Gastrocnemius medialis (tissue), 4 donors: ENCODE data around the gene SRRM5. TPM values are rescaled to one million over a fixed set of nuclear protein-coding genes. Genes with fewer than 3 reads are reported as not detected.
A peak's percentile ranks its signal among the peaks of the same experiment; 100 is the strongest.

Experiments
- ATAC-seq, 2 donors: fragments of 150-250 bp; one replicate each; pipeline ENCODE4 v1.9.1; 2016
- DNase-seq, 2 donors: peaks; one replicate each; pipeline ENCODE4 v3.0.0-alpha.2; 2019
- H3K27ac ChIP-seq, 4 donors: fragments of 200-600 bp; sonication (generic); 1 replicate in 1 of 4; 2 replicates in 3 of 4; pipeline ENCODE4 v1.5.1; 2016 to 2018; ENCODE audit warnings: mild to moderate bottlenecking in 2 of 4, moderate library complexity in 1 of 4
- H3K27me3 ChIP-seq, 3 donors: fragments of 200-600 bp; sonication (generic) in 2 of 3; 1 replicate in 1 of 3; 2 replicates in 2 of 3; pipeline versions ENCODE4 v1.5.1 to v1.6.0; 2016 to 2019; ENCODE audit warnings: mild to moderate bottlenecking in 1 of 3, moderate library complexity in 1 of 3
- H3K36me3 ChIP-seq, 2 donors: fragments of 200-600 bp; sonication (generic) in 1 of 2; one replicate each; pipeline ENCODE4 v1.5.1; 2017 to 2018
- H3K4me1 ChIP-seq, 2 donors: fragments of 200-600 bp; sonication (generic) in 1 of 2; one replicate each; pipeline ENCODE4 v1.5.1; 2016 to 2017; ENCODE audit warnings: mild to moderate bottlenecking in 2 of 2
- H3K4me3 ChIP-seq, 4 donors: fragments of 200-600 bp; sonication (generic) in 3 of 4; 1 replicate in 1 of 4; 2 replicates in 3 of 4; pipeline ENCODE4 v1.5.1; 2016 to 2019; ENCODE audit warnings: mild to moderate bottlenecking in 2 of 4
- H3K9me3 ChIP-seq, 3 donors: fragments of 200-600 bp; sonication (generic) in 2 of 3; 1 replicate in 1 of 3; 2 replicates in 2 of 3; pipeline ENCODE4 v1.5.1; 2016 to 2019
- CTCF ChIP-seq, 5 experiments: fragments of 450-650 bp in 3 of 5; fragments of 200-600 bp in 2 of 5; sonication (generic) in 2 of 5; IDR thresholded peaks in 4 of 5; conservative IDR thresholded peaks in 1 of 5; 1 replicate in 4 of 5; 2 replicates in 1 of 5; pipeline ENCODE4 v1.5.1; 2016 to 2019; ENCODE audit warnings: antibody characterized with exemption in 5 of 5, mild to moderate bottlenecking in 3 of 5, moderate library complexity in 3 of 5
- POLR2A ChIP-seq, 2 donors: fragments of 450-650 bp; IDR thresholded peaks; one replicate each; pipeline ENCODE4 v1.6.1; 2017; ENCODE audit warnings: antibody characterized with exemption in 2 of 2, mild to moderate bottlenecking in 2 of 2, moderate library complexity in 2 of 2
- in situ Hi-C, 4 donors: fragments of 200-750 bp; cut with MboI; loops; one replicate each; pipeline versions ENCODE4 v1.15.0 to v1.8.0; 2017; ENCODE audit warnings: low sequenced_read_pairs in 4 of 4
- intact Hi-C: fragments of 100-400 bp; cut with DNase I; formaldehyde crosslinking; loops from one replicate; pipeline ENCODE4 v1.15.1; 2023; ENCODE audit warnings: low total_unique reads
- total RNA-seq, 4 donors: library from RNA; depleted of rRNA; stranded (reverse); fragments of >200 nt; gene quantifications; one replicate each; pipeline versions ENCODE4 v1.1.0 to v1.2.3, GENCODE V29; 2016

SRRM5 gene
- total RNA-seq, 4 donors from 2014 or later, result 0.09 to 0.49 (median 0.25) TPM; not detected in 1

- peaks cover 0 to 16% of the 10 kb centered on the region in 2 donors for H3K36me3 ChIP-seq
- in situ Hi-C loops, result no loop called here
Observed at GRCh38 chr19:43610493-43610892, 1.4 kb upstream of the SRRM5 start.

GRCh38 chr19:43612374-43612773 lies 486 bp downstream of the SRRM5 start:
- H3K27me3 ChIP-seq, result no peaks in the 10 kb centered on the region
- ATAC-seq (no peak), DNase-seq (no peak)
- H3K36me3 ChIP-seq, result peaks cover 0 to 16% of the 10 kb centered on the region in 2 donors
- TF ChIP-seq POLR2A (IDR thresholded peaks at IDR 0.05), result no peak
- no peaks in the 10 kb centered on the region for H3K9me3 ChIP-seq
- intact Hi-C loops, result no loop called here
- H3K4me3 ChIP-seq, result no peak overlapping the region
- in situ Hi-C loops, result no loop called here
- H3K27ac ChIP-seq, result no peak overlapping the region
- H3K4me1 ChIP-seq, result no peaks in the 10 kb centered on the region

More at GRCh38 chr19:43610493-43610892, 1.4 kb upstream of the SRRM5 start:
- no peak for TF ChIP-seq POLR2A (IDR thresholded peaks at IDR 0.05)
- TF ChIP-seq CTCF (IDR thresholded peaks at IDR 0.05 in 4 of 5, conservative IDR thresholded peaks at IDR 0.05 in 1 of 5), result no peak
- Histone ChIP-seq H3K4me3 (no peak overlapping the region), H3K4me1 (no peaks in the 10 kb centered on the region), H3K9me3 (no peaks in the 10 kb centered on the region), H3K27ac (no peak overlapping the region), H3K27me3 (no peaks in the 10 kb centered on the region)
- no peak for ATAC-seq
- DNase-seq, result no peak
- intact Hi-C loops, result no loop called here

GRCh38 chr19:43616306-43616705 lies 4.4 kb downstream of the SRRM5 start:
- Histone ChIP-seq H3K36me3 (peaks cover 0 to 16% of the 10 kb centered on the region in 2 donors), H3K9me3 (no peaks in the 10 kb centered on the region), H3K27me3 (no peaks in the 10 kb centered on the region), H3K4me1 (peaks cover 8 to 19% of the 10 kb centered on the region in 2 donors), H3K27ac (no peak overlapping the region), H3K4me3 (no peak overlapping the region)
- intact Hi-C loops (loop anchor here (5.0 kb wide), 1 partner anchor 44 kb away; no protein-coding TSS in a partner anchor), in situ Hi-C loops (no loop called here)
- ATAC-seq (no peak), DNase-seq (no peak)
- TF ChIP-seq CTCF (IDR thresholded peaks at IDR 0.05 in 4 of 5, conservative IDR thresholded peaks at IDR 0.05 in 1 of 5), result no peak
- no peak for TF ChIP-seq POLR2A (IDR thresholded peaks at IDR 0.05)

- intact Hi-C loops (loop anchor here (5.0 kb wide), 1 partner anchor 45 kb away; no protein-coding TSS in a partner anchor), in situ Hi-C loops (no loop called here)
- Histone ChIP-seq H3K9me3 (no peaks in the 10 kb centered on the region), H3K4me3 (no peak overlapping the region), H3K4me1 (peaks cover 8 to 19% of the 10 kb centered on the region in 2 donors), H3K36me3 (peaks cover 0 to 16% of the 10 kb centered on the region in 2 donors), H3K27me3 (no peaks in the 10 kb centered on the region), H3K27ac (no peak overlapping the region)
- ATAC-seq (no peak), DNase-seq (no peak)
- TF ChIP-seq POLR2A (IDR thresholded peaks at IDR 0.05) (no peak), CTCF (IDR thresholded peaks at IDR 0.05 in 4 of 5, conservative IDR thresholded peaks at IDR 0.05 in 1 of 5) (no peak)
Observed at GRCh38 chr19:43616954-43617353, 5.1 kb downstream of the SRRM5 start.

GRCh38 chr19:43618921-43619261 lies 7.0 kb downstream of the SRRM5 start:
- no peak for DNase-seq
- Histone ChIP-seq H3K4me3 (peak overlapping the region; percentile 82 to 99 (median 90)), H3K27ac (peak overlapping the region; percentile 90 to 96 (median 94)), H3K36me3 (peaks cover 0 to 1% of the 10 kb centered on the region in 2 donors), H3K4me1 (peaks cover 8 to 19% of the 10 kb centered on the region in 2 donors), H3K9me3 (no peaks in the 10 kb centered on the region), H3K27me3 (no peaks in the 10 kb centered on the region)
- TF ChIP-seq POLR2A (IDR thresholded peaks at IDR 0.05) (no peak), CTCF (IDR thresholded peaks at IDR 0.05 in 4 of 5, conservative IDR thresholded peaks at IDR 0.05 in 1 of 5) (no peak)
- in situ Hi-C loops (no loop called here), intact Hi-C loops (loop anchor here (1.0 to 5.0 kb wide), 2 partner anchors 23 to 47 kb away; partner anchors contain the start of genes IRGQ and ZNF576)
- ATAC-seq, result peak; percentile 36 to 40
